ENCODE results near the gene ITSN1.

- TF ChIP-seq EZH2phosphoT487 (IDR thresholded peaks at IDR 0.05; ENCODE audit: insufficient read depth, low read depth) (no peak), EZH2 (IDR thresholded peaks at IDR 0.05; ENCODE audit: insufficient read depth, poor library complexity, severe bottlenecking) (no peak)
Observed at GRCh38 chr21:33690874-33691273, 48.6 kb downstream of the ITSN1 start.
